Measurements from ENCODE around the gene RNF220.

The RNF220 gene

GRCh38 chr1:44532567-44532944 is 127.5 kb downstream of the RNF220 start (continued):
- TF ChIP-seq ZNF8 (CRISPR knock-in tag; IDR thresholded peaks at IDR 0.05) (no peak), ZNF70 (CRISPR knock-in tag; IDR thresholded peaks at IDR 0.05) (no peak), OSR1 (CRISPR knock-in tag; IDR thresholded peaks at IDR 0.05) (no peak), PPARA (CRISPR knock-in tag; IDR thresholded peaks at IDR 0.05; ENCODE audit: borderline replicate concordance) (no peak)

GRCh38 chr1:44534771-44535170 is 129.7 kb downstream of the RNF220 start:
- no peak for ATAC-seq
- TF ChIP-seq TCF4 (CRISPR knock-in tag; IDR thresholded peaks at IDR 0.05; ENCODE audit: borderline replicate concordance) = no peak
- TF ChIP-seq GLIS3 (CRISPR knock-in tag; IDR thresholded peaks at IDR 0.05) = no peak
- TF ChIP-seq ESRRG (CRISPR knock-in tag; IDR thresholded peaks at IDR 0.05) = no peak

- TF ChIP-seq CSDC2 (CRISPR knock-in tag; IDR thresholded peaks at IDR 0.05) (no peak), ZNF565 (CRISPR knock-in tag; conservative IDR thresholded peaks at IDR 0.05; ENCODE audit: low read depth) (no peak), ZC3H10 (CRISPR knock-in tag; IDR thresholded peaks at IDR 0.05) (no peak), CSRNP3 (CRISPR knock-in tag; IDR thresholded peaks at IDR 0.05) (no peak), ARNTL (CRISPR knock-in tag; IDR thresholded peaks at IDR 0.05; ENCODE audit: borderline replicate concordance, low read depth) (no peak), CREB5 (CRISPR knock-in tag; IDR thresholded peaks at IDR 0.05; ENCODE audit: low read depth) (no peak)
- ATAC-seq = no peak
Measured at GRCh38 chr1:44536357-44537209, 131.5 kb downstream of the RNF220 start.

GRCh38 chr1:44537538-44537937 is 132.5 kb downstream of the RNF220 start:
- TF ChIP-seq TSHZ2 (CRISPR knock-in tag; IDR thresholded peaks at IDR 0.05) = no peak
- TF ChIP-seq ZFP3 (CRISPR knock-in tag; IDR thresholded peaks at IDR 0.05) = no peak
- TF ChIP-seq ARNTL (CRISPR knock-in tag; IDR thresholded peaks at IDR 0.05; ENCODE audit: borderline replicate concordance, low read depth) = no peak
- no peak for TF ChIP-seq SNAI2 (CRISPR knock-in tag; IDR thresholded peaks at IDR 0.05)
- no peak for TF ChIP-seq TOX (CRISPR knock-in tag; IDR thresholded peaks at IDR 0.05; ENCODE audit: borderline replicate concordance)
- no peak for TF ChIP-seq ZNF70 (CRISPR knock-in tag; IDR thresholded peaks at IDR 0.05)
- TF ChIP-seq TCF4 (CRISPR knock-in tag; IDR thresholded peaks at IDR 0.05; ENCODE audit: borderline replicate concordance) = no peak
- TF ChIP-seq GLIS3 (CRISPR knock-in tag; IDR thresholded peaks at IDR 0.05) = no peak
- ATAC-seq = no peak

GRCh38 chr1:44537956-44538355 is 132.9 kb downstream of the RNF220 start:
- TF ChIP-seq ESRRG (CRISPR knock-in tag; IDR thresholded peaks at IDR 0.05) (no peak), ARNTL (CRISPR knock-in tag; IDR thresholded peaks at IDR 0.05; ENCODE audit: borderline replicate concordance, low read depth) (no peak), ZNF8 (CRISPR knock-in tag; IDR thresholded peaks at IDR 0.05) (no peak), ISL1 (CRISPR knock-in tag; IDR thresholded peaks at IDR 0.05) (no peak), TSHZ2 (CRISPR knock-in tag; IDR thresholded peaks at IDR 0.05) (no peak), ZC3H10 (CRISPR knock-in tag; IDR thresholded peaks at IDR 0.05) (no peak), CREB5 (CRISPR knock-in tag; IDR thresholded peaks at IDR 0.05; ENCODE audit: low read depth) (no peak), TOX (CRISPR knock-in tag; IDR thresholded peaks at IDR 0.05; ENCODE audit: borderline replicate concordance) (no peak), RARB (CRISPR knock-in tag; IDR thresholded peaks at IDR 0.05) (no peak), ZNF565 (CRISPR knock-in tag; conservative IDR thresholded peaks at IDR 0.05; ENCODE audit: low read depth) (no peak), ZNF70 (CRISPR knock-in tag; IDR thresholded peaks at IDR 0.05) (no peak), CSDC2 (CRISPR knock-in tag; IDR thresholded peaks at IDR 0.05) (no peak), OSR1 (CRISPR knock-in tag; IDR thresholded peaks at IDR 0.05) (no peak), GLIS3 (CRISPR knock-in tag; IDR thresholded peaks at IDR 0.05) (no peak), TCF4 (CRISPR knock-in tag; IDR thresholded peaks at IDR 0.05; ENCODE audit: borderline replicate concordance) (no peak), ZFP3 (CRISPR knock-in tag; IDR thresholded peaks at IDR 0.05) (no peak), PPARA (CRISPR knock-in tag; IDR thresholded peaks at IDR 0.05; ENCODE audit: borderline replicate concordance) (no peak), PATZ1 (CRISPR knock-in tag; IDR thresholded peaks at IDR 0.05; ENCODE audit: borderline replicate concordance) (no peak), SNAI2 (CRISPR knock-in tag; IDR thresholded peaks at IDR 0.05) (no peak)
- no peak for ATAC-seq

Data from SK-N-SH treated with all-trans-retinoic acid at 6 μM for 48 hours (cell line).